GM23338 (cell line): Measurements from ENCODE around the gene PLD5. TPM values are rescaled to one million over a fixed set of nuclear protein-coding genes. Genes with fewer than 3 reads are reported as not detected.

Source experiments
- ATAC-seq: fragments of 200-7000 bp; cut with Tn5 transposase; 3 replicates; pipeline ENCODE4 v1.9.1; 2020
- DNase-seq: peaks from one replicate; pipeline ENCODE4 v3.0.0-alpha.2; 2015; ENCODE audit warnings: low spot score
- H2AFZ ChIP-seq: fragments of 200-600 bp; sonication (generic); 2 replicates; pipeline ENCODE4 v1.8.0; 2016; ENCODE audit warnings: antibody characterized with exemption, mild to moderate bottlenecking, moderate library complexity
- H3F3A ChIP-seq: fragments of 200-600 bp; sonication (generic); replicated peaks from 2 replicates; pipeline ENCODE4 v1.8.0; 2017; ENCODE audit warnings: antibody characterized with exemption, mixed run types, low read depth
- H3K27ac ChIP-seq: fragments of 200-600 bp; sonication (generic); 2 replicates; pipeline ENCODE4 v1.6.1; 2016; ENCODE audit warnings: low read depth
- H3K27me3 ChIP-seq: fragments of 200-600 bp; sonication (generic); 2 replicates; pipeline ENCODE4 v1.8.0; 2016; ENCODE audit warnings: mild to moderate bottlenecking, mixed run types, moderate library complexity; ENCODE audit not compliant: insufficient read depth
- H3K36me3 ChIP-seq: fragments of 200-600 bp; sonication (generic); 2 replicates; pipeline ENCODE4 v1.8.0; 2016; ENCODE audit warnings: mild to moderate bottlenecking; ENCODE audit not compliant: insufficient read depth
- H3K4me1 ChIP-seq: fragments of 200-600 bp; sonication (generic); 2 replicates; pipeline ENCODE4 v1.8.0; 2016; ENCODE audit warnings: mild to moderate bottlenecking, moderate library complexity; ENCODE audit not compliant: insufficient read depth
- H3K4me2 ChIP-seq: fragments of 200-600 bp; sonication (generic); 2 replicates; pipeline ENCODE4 v1.7.1; 2017; ENCODE audit warnings: mixed run types
- H3K4me3 ChIP-seq: fragments of 200-600 bp; sonication (generic); 2 replicates; pipeline ENCODE4 v1.6.1; 2016; ENCODE audit warnings: mixed run types
- H3K79me2 ChIP-seq: fragments of 200-600 bp; sonication (generic); replicated peaks from 2 replicates; pipeline ENCODE4 v1.8.0; 2017; ENCODE audit warnings: mild to moderate bottlenecking; ENCODE audit not compliant: insufficient read depth
- H3K9me2 ChIP-seq: fragments of 200-600 bp; sonication (generic); 2 replicates; pipeline ENCODE4 v1.8.0; 2017; ENCODE audit not compliant: insufficient read depth
- H4K20me1 ChIP-seq: fragments of 200-600 bp; sonication (generic); replicated peaks from 2 replicates; pipeline ENCODE4 v1.8.0; 2017; ENCODE audit warnings: mild to moderate bottlenecking; ENCODE audit not compliant: insufficient read depth
- H3K27ac Mint-ChIP-seq: 2 replicates; pipeline ENCODE4 v1.8.0; 2020; ENCODE audit warnings: inconsistent platforms, mild to moderate bottlenecking, moderate library complexity, mixed read lengths
- H3K27me3 Mint-ChIP-seq: 3 replicates; pipeline ENCODE4 v1.8.0; 2022; ENCODE audit warnings: low read depth, mild to moderate bottlenecking, moderate library complexity, mixed read lengths, inconsistent platforms; ENCODE audit not compliant: insufficient read depth, poor library complexity
- H3K36me3 Mint-ChIP-seq: 3 replicates; pipeline ENCODE4 v1.8.0; 2021; ENCODE audit warnings: low read depth, mild to moderate bottlenecking, inconsistent platforms, moderate library complexity, mixed read lengths
- H3K4me1 Mint-ChIP-seq: 3 replicates; pipeline ENCODE4 v1.8.0; 2020; ENCODE audit warnings: mild to moderate bottlenecking, inconsistent platforms, mixed read lengths
- H3K4me3 Mint-ChIP-seq: 3 replicates; pipeline ENCODE4 v1.8.0; 2021; ENCODE audit warnings: moderate library complexity, mild to moderate bottlenecking, inconsistent platforms, mixed read lengths
- H3K9me3 Mint-ChIP-seq: 3 replicates; pipeline ENCODE4 v1.8.0; 2020; ENCODE audit warnings: moderate library complexity, mild to moderate bottlenecking, inconsistent platforms, mixed read lengths
- NANOG ChIP-seq: IDR thresholded peaks from 2 replicates; pipeline ENCODE4 v1.6.1; 2016; ENCODE audit warnings: antibody characterized with exemption, borderline replicate concordance
- ZNF114 ChIP-seq: fragments of 250-450 bp; sonication (Bioruptor Pico); IDR thresholded peaks from 2 replicates; pipeline ENCODE4 v1.5.0; 2020; ENCODE audit warnings: mild to moderate bottlenecking, moderate library complexity
- ZNF331 ChIP-seq: fragments of 250-450 bp; sonication (Bioruptor Pico); IDR thresholded peaks from 2 replicates; pipeline ENCODE4 v1.5.0; 2020; ENCODE audit warnings: low read depth, mild to moderate bottlenecking, moderate library complexity
- polyA plus RNA-seq: library from polyadenylated mRNA; unstranded; fragments of >200 nt; fragmentation: Nextera tagmentation; extraction: Ambion mirVana; gene quantifications from 2 replicates; pipeline ENCODE4 v1.2.1, GENCODE V29; 2016
- total RNA-seq: library from RNA; depleted of rRNA; stranded (reverse); fragments of >200 nt; shearing (Covaris generic); gene quantifications from 2 replicates; pipeline ENCODE4 v1.2.3, GENCODE V29; 2014
- TF ChIP-seq, protein P1 (sequence below): fragments of 250-450 bp; sonication (Bioruptor Pico); IDR thresholded peaks from 2 replicates; pipeline ENCODE4 v1.5.0; 2020; ENCODE audit warnings: mild to moderate bottlenecking, moderate library complexity
- TF ChIP-seq, protein P2 (sequence below): IDR thresholded peaks from 2 replicates; pipeline ENCODE4 v1.6.1; 2016; ENCODE audit warnings: antibody characterized with exemption
- TF ChIP-seq, protein P3 (sequence below), 2 experiments: fragments of 200-600 bp in 1 of 2; sonication (generic) in 1 of 2; conservative IDR thresholded peaks; 2 replicates each; pipeline versions ENCODE4 v1.5.1 to v1.6.1; 2016 to 2017; ENCODE audit warnings: antibody characterized with exemption in 2 of 2, low read depth in 2 of 2, mild to moderate bottlenecking in 2 of 2, moderate library complexity in 1 of 2

Gene PLD5
- total and polyA plus RNA-seq, 2 experiments from 2014 or later = 5.5 to 5.8 TPM

DNA sequence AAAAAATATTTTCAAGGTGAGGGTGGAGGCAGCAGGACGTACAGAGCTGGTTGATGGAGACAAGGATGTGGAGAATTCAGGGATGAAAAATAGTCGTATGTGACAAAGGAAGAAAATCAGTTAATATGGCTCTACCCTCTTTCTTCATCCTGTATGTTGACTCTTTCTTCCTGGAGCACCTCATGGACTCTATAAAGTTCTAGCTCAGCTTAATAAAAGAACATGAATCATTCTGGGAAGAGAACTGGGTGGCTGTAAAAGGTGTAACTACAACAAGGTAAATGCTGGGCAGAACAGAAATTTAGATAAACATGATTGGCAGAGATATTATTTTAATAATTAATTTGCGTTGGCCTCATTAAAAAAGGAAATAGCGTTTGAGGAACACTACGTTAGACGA lies 283.8 kb downstream of the PLD5 start (continued):
- TF ChIP-seq, protein P1, sequence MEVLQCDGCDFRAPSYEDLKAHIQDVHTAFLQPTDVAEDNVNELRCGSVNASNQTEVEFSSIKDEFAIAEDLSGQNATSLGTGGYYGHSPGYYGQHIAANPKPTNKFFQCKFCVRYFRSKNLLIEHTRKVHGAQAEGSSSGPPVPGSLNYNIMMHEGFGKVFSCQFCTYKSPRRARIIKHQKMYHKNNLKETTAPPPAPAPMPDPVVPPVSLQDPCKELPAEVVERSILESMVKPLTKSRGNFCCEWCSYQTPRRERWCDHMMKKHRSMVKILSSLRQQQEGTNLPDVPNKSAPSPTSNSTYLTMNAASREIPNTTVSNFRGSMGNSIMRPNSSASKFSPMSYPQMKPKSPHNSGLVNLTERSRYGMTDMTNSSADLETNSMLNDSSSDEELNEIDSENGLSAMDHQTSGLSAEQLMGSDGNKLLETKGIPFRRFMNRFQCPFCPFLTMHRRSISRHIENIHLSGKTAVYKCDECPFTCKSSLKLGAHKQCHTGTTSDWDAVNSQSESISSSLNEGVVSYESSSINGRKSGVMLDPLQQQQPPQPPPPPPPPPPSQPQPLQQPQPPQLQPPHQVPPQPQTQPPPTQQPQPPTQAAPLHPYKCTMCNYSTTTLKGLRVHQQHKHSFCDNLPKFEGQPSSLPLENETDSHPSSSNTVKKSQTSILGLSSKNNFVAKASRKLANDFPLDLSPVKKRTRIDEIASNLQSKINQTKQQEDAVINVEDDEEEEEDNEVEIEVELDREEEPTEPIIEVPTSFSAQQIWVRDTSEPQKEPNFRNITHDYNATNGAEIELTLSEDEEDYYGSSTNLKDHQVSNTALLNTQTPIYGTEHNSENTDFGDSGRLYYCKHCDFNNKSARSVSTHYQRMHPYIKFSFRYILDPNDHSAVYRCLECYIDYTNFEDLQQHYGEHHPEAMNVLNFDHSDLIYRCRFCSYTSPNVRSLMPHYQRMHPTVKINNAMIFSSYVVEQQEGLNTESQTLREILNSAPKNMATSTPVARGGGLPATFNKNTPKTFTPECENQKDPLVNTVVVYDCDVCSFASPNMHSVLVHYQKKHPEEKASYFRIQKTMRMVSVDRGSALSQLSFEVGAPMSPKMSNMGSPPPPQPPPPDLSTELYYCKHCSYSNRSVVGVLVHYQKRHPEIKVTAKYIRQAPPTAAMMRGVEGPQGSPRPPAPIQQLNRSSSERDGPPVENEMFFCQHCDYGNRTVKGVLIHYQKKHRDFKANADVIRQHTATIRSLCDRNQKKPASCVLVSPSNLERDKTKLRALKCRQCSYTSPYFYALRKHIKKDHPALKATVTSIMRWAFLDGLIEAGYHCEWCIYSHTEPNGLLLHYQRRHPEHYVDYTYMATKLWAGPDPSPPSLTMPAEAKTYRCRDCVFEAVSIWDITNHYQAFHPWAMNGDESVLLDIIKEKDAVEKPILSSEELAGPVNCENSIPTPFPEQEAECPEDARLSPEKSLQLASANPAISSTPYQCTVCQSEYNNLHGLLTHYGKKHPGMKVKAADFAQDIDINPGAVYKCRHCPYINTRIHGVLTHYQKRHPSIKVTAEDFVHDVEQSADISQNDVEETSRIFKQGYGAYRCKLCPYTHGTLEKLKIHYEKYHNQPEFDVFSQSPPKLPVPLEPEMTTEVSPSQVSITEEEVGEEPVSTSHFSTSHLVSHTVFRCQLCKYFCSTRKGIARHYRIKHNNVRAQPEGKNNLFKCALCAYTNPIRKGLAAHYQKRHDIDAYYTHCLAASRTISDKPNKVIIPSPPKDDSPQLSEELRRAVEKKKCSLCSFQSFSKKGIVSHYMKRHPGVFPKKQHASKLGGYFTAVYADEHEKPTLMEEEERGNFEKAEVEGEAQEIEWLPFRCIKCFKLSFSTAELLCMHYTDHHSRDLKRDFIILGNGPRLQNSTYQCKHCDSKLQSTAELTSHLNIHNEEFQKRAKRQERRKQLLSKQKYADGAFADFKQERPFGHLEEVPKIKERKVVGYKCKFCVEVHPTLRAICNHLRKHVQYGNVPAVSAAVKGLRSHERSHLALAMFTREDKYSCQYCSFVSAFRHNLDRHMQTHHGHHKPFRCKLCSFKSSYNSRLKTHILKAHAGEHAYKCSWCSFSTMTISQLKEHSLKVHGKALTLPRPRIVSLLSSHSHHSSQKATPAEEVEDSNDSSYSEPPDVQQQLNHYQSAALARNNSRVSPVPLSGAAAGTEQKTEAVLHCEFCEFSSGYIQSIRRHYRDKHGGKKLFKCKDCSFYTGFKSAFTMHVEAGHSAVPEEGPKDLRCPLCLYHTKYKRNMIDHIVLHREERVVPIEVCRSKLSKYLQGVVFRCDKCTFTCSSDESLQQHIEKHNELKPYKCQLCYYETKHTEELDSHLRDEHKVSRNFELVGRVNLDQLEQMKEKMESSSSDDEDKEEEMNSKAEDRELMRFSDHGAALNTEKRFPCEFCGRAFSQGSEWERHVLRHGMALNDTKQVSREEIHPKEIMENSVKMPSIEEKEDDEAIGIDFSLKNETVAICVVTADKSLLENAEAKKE (CRISPR knock-in tag) = no peak
- TF ChIP-seq NANOG = no peak
- TF ChIP-seq, protein P2, sequence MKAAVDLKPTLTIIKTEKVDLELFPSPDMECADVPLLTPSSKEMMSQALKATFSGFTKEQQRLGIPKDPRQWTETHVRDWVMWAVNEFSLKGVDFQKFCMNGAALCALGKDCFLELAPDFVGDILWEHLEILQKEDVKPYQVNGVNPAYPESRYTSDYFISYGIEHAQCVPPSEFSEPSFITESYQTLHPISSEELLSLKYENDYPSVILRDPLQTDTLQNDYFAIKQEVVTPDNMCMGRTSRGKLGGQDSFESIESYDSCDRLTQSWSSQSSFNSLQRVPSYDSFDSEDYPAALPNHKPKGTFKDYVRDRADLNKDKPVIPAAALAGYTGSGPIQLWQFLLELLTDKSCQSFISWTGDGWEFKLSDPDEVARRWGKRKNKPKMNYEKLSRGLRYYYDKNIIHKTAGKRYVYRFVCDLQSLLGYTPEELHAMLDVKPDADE = no peak
- TF ChIP-seq, protein P3, sequence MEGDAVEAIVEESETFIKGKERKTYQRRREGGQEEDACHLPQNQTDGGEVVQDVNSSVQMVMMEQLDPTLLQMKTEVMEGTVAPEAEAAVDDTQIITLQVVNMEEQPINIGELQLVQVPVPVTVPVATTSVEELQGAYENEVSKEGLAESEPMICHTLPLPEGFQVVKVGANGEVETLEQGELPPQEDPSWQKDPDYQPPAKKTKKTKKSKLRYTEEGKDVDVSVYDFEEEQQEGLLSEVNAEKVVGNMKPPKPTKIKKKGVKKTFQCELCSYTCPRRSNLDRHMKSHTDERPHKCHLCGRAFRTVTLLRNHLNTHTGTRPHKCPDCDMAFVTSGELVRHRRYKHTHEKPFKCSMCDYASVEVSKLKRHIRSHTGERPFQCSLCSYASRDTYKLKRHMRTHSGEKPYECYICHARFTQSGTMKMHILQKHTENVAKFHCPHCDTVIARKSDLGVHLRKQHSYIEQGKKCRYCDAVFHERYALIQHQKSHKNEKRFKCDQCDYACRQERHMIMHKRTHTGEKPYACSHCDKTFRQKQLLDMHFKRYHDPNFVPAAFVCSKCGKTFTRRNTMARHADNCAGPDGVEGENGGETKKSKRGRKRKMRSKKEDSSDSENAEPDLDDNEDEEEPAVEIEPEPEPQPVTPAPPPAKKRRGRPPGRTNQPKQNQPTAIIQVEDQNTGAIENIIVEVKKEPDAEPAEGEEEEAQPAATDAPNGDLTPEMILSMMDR (conservative IDR thresholded peaks at IDR 0.05; ENCODE audit: low read depth in 2 of 2) = no peak

DNA sequence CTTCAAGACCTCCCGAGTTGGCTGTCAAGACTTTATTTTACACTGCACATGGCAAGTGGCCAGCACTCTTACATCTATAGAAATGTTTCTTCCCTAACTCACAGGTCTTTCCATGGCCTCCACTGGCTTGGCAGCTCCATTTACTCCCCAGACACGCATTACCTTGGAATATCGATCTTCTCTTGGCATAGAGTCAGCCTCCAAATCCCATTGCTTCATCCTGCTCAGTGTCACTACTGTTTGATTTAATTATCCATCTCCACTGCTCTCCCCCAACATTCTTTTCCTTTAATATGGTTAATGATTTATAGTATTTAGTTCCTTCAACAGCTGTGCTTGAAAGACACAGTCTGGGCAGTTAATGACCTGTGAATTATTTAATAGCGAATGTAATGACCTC lies 284.4 kb downstream of the PLD5 start:
- H3K4me2 ChIP-seq = no peak overlapping the region
- no peaks in the 10 kb centered on the region for H4K20me1 ChIP-seq
- Mint-ChIP-seq H3K9me3 (no peaks in the 10 kb centered on the region), H3K27me3 (no peaks in the 10 kb centered on the region), H3K4me3 (no peak overlapping the region), H3K36me3 (no peaks in the 10 kb centered on the region), H3K4me1 (peaks cover 14% of the 10 kb centered on the region; the same call in 2 of the 3 replicates), H3K27ac (no peak overlapping the region)
- no peaks in the 10 kb centered on the region for H3K36me3 ChIP-seq
- H3K79me2 ChIP-seq = no peaks in the 10 kb centered on the region
- ATAC-seq = no peak
- no peak overlapping the region for H3K27ac ChIP-seq
- 0 out of 2 replicates have a peak, but pooled peaks cover 6% of the 10 kb centered on the region for H3K9me2 ChIP-seq
- H3K4me1 ChIP-seq = peaks cover 3% of the 10 kb centered on the region; the same call in 1 of the 2 replicates
- DNase-seq = no peak
- H2AFZ ChIP-seq = no peak overlapping the region
- H3F3A ChIP-seq = no peaks in the 10 kb centered on the region
- no peaks in the 10 kb centered on the region for H3K27me3 ChIP-seq
- H3K4me3 ChIP-seq = no peak overlapping the region
- TF ChIP-seq ZNF331 (CRISPR knock-in tag) (no peak), ZNF114 (CRISPR knock-in tag) (no peak)
- TF ChIP-seq, protein P3 (conservative IDR thresholded peaks at IDR 0.05; ENCODE audit: low read depth in 2 of 2) = no peak
